Cardiac fibroblast (primary cell): ENCODE data around the gene G6PD.

Experiments
- DNase-seq, 2 donors: peaks; one replicate each; pipeline versions ENCODE4 v3.0.0 to v3.0.0-alpha.2; 2010; ENCODE audit warnings: low read depth in 2 of 2
- H3K4me3 ChIP-seq, 2 donors: replicated peaks in 1 of 2; 1 replicate in 1 of 2; 2 replicates in 1 of 2; pipeline ENCODE4 v1.5.1; 2011; ENCODE audit warnings: low read depth in 2 of 2, low read length in 2 of 2, mild to moderate bottlenecking in 2 of 2, moderate library complexity in 1 of 2
- CTCF ChIP-seq: IDR thresholded peaks from one replicate; pipeline ENCODE4 v1.5.1; 2011; ENCODE audit warnings: low read depth, mild to moderate bottlenecking, low read length, inconsistent platforms

G6PD gene

GRCh38 chrX:154513716-154514115, 32.9 kb downstream of the G6PD start:
- no peak for DNase-seq
- H3K4me3 ChIP-seq = no peak overlapping the region
- TF ChIP-seq CTCF = no peak

- TF ChIP-seq CTCF = no peak
- DNase-seq = no peak
- H3K4me3 ChIP-seq = no peak overlapping the region
Observed at GRCh38 chrX:154512879-154513553, 33.6 kb downstream of the G6PD start.

GRCh38 chrX:154511761-154512160, 34.9 kb downstream of the G6PD start:
- no peak overlapping the region for H3K4me3 ChIP-seq
- TF ChIP-seq CTCF = no peak
- no peak for DNase-seq

GRCh38 chrX:154509455-154509854, 37.2 kb downstream of the G6PD start:
- TF ChIP-seq CTCF = no peak
- no peak for DNase-seq

GRCh38 chrX:154508384-154508745, 38.3 kb downstream of the G6PD start:
- DNase-seq = no peak
- no peak overlapping the region for H3K4me3 ChIP-seq
- no peak for TF ChIP-seq CTCF

More at GRCh38 chrX:154509455-154509854, 37.2 kb downstream of the G6PD start:
- H3K4me3 ChIP-seq = no peak overlapping the region

- no peak for DNase-seq
- no peak for TF ChIP-seq CTCF
- H3K4me3 ChIP-seq = no peak overlapping the region
Observed at GRCh38 chrX:154507673-154508383, 38.8 kb downstream of the G6PD start.
